ENCODE data around the gene NUPR1.
A peak's percentile ranks its signal among the peaks of the same experiment; 100 is the strongest.

The NUPR1 gene

GRCh38 chr16:28497861-28498599 is 40.7 kb downstream of the NUPR1 start:
- Histone ChIP-seq H3K27me3 (ENCODE audit: control insufficient read depth, insufficient read depth, low read length, poor library complexity, severe bottlenecking) (no peaks in the 10 kb centered on the region), H3K4me3 (ENCODE audit: insufficient read depth, low read depth, low read length) (no peak overlapping the region), H3K9me3 (ENCODE audit: control insufficient read depth, low read length) (no peaks in the 10 kb centered on the region), H3K36me3 (ENCODE audit: control insufficient read depth, insufficient read depth, low read length) (no peaks in the 10 kb centered on the region), H3K27ac (ENCODE audit: insufficient read depth, low read depth, low read length, poor library complexity, severe bottlenecking) (no peak overlapping the region), H3K4me1 (ENCODE audit: control insufficient read depth, insufficient read depth, low read length) (no peaks in the 10 kb centered on the region)
- WGBS, 2 experiments: 90% methylated on average over 33 of the region's 33 CpGs

GRCh38 chr16:28497386-28497785 is 41.4 kb downstream of the NUPR1 start:
- H3K27me3 ChIP-seq (ENCODE audit: control insufficient read depth, insufficient read depth, low read length, poor library complexity, severe bottlenecking): no peaks in the 10 kb centered on the region
- H3K4me3 ChIP-seq (ENCODE audit: insufficient read depth, low read depth, low read length): no peak overlapping the region
- WGBS, 2 experiments: 92 to 94% methylated on average over 9 of the region's 9 CpGs
- H3K4me1 ChIP-seq (ENCODE audit: control insufficient read depth, insufficient read depth, low read length): no peaks in the 10 kb centered on the region
- no peaks in the 10 kb centered on the region for H3K36me3 ChIP-seq (ENCODE audit: control insufficient read depth, insufficient read depth, low read length)
- no peak overlapping the region for H3K27ac ChIP-seq (ENCODE audit: insufficient read depth, low read depth, low read length, poor library complexity, severe bottlenecking)
- H3K9me3 ChIP-seq (ENCODE audit: control insufficient read depth, low read length): no peaks in the 10 kb centered on the region

- no peaks in the 10 kb centered on the region for H3K4me1 ChIP-seq (ENCODE audit: control insufficient read depth, insufficient read depth, low read length)
- no peaks in the 10 kb centered on the region for H3K27me3 ChIP-seq (ENCODE audit: control insufficient read depth, insufficient read depth, low read length, poor library complexity, severe bottlenecking)
- no peak overlapping the region for H3K27ac ChIP-seq (ENCODE audit: insufficient read depth, low read depth, low read length, poor library complexity, severe bottlenecking)
- no peaks in the 10 kb centered on the region for H3K36me3 ChIP-seq (ENCODE audit: control insufficient read depth, insufficient read depth, low read length)
- H3K4me3 ChIP-seq (ENCODE audit: insufficient read depth, low read depth, low read length): no peak overlapping the region
- 87 to 88% methylated on average over 19 of the region's 19 CpGs for WGBS, 2 experiments
- no peaks in the 10 kb centered on the region for H3K9me3 ChIP-seq (ENCODE audit: control insufficient read depth, low read length)
These were observed 41.9 kb downstream of the NUPR1 start for GRCh38 chr16:28496844-28497243.

GRCh38 chr16:28495795-28496749 is 42.7 kb downstream of the NUPR1 start:
- H3K4me3 ChIP-seq (ENCODE audit: insufficient read depth, low read depth, low read length): no peak overlapping the region
- H3K4me1 ChIP-seq (ENCODE audit: control insufficient read depth, insufficient read depth, low read length): no peaks in the 10 kb centered on the region
- no peaks in the 10 kb centered on the region for H3K36me3 ChIP-seq (ENCODE audit: control insufficient read depth, insufficient read depth, low read length)
- 85 to 88% methylated on average over 20 of the region's 20 CpGs for WGBS, 2 experiments
- H3K27ac ChIP-seq (ENCODE audit: insufficient read depth, low read depth, low read length, poor library complexity, severe bottlenecking): no peak overlapping the region
- no peaks in the 10 kb centered on the region for H3K9me3 ChIP-seq (ENCODE audit: control insufficient read depth, low read length)
- H3K27me3 ChIP-seq (ENCODE audit: control insufficient read depth, insufficient read depth, low read length, poor library complexity, severe bottlenecking): no peaks in the 10 kb centered on the region

GRCh38 chr16:28495098-28495793 is 43.5 kb downstream of the NUPR1 start:
- Histone ChIP-seq H3K4me1 (ENCODE audit: control insufficient read depth, insufficient read depth, low read length) (no peaks in the 10 kb centered on the region), H3K9me3 (ENCODE audit: control insufficient read depth, low read length) (no peaks in the 10 kb centered on the region), H3K27ac (ENCODE audit: insufficient read depth, low read depth, low read length, poor library complexity, severe bottlenecking) (no peak overlapping the region), H3K36me3 (ENCODE audit: control insufficient read depth, insufficient read depth, low read length) (no peaks in the 10 kb centered on the region), H3K4me3 (ENCODE audit: insufficient read depth, low read depth, low read length) (no peak overlapping the region), H3K27me3 (ENCODE audit: control insufficient read depth, insufficient read depth, low read length, poor library complexity, severe bottlenecking) (no peaks in the 10 kb centered on the region)
- WGBS, 2 experiments: 87 to 89% methylated on average over 13 of the region's 13 CpGs

GRCh38 chr16:28494121-28494851 is 44.5 kb downstream of the NUPR1 start, which contains the start of gene APOBR:
Gene APOBR (plus strand): TSS chr16:28494643. CDS start chr16:28494682, 39 bp downstream.
- H3K4me3 ChIP-seq (ENCODE audit: insufficient read depth, low read depth, low read length): no peak within 1 kb of the TSS
- H3K4me1 ChIP-seq (ENCODE audit: control insufficient read depth, insufficient read depth, low read length): no peaks in the 10 kb centered on the region
- H3K27me3 ChIP-seq (ENCODE audit: control insufficient read depth, insufficient read depth, low read length, poor library complexity, severe bottlenecking): no peaks in the 10 kb centered on the region
- no peaks in the 10 kb centered on the region for H3K36me3 ChIP-seq (ENCODE audit: control insufficient read depth, insufficient read depth, low read length)
- no peak within 1 kb of the TSS for H3K27ac ChIP-seq (ENCODE audit: insufficient read depth, low read depth, low read length, poor library complexity, severe bottlenecking)
- H3K9me3 ChIP-seq (ENCODE audit: control insufficient read depth, low read length): no peaks in the 10 kb centered on the region
- WGBS, 2 experiments: 86 to 87% methylated on average over 12 of the region's 12 CpGs

GRCh38 chr16:28492511-28492910 is 46.3 kb downstream of the NUPR1 start:
- Histone ChIP-seq H3K27me3 (ENCODE audit: control insufficient read depth, insufficient read depth, low read length, poor library complexity, severe bottlenecking) (no peaks in the 10 kb centered on the region), H3K9me3 (ENCODE audit: control insufficient read depth, low read length) (no peaks in the 10 kb centered on the region), H3K36me3 (ENCODE audit: control insufficient read depth, insufficient read depth, low read length) (no peaks in the 10 kb centered on the region), H3K4me1 (ENCODE audit: control insufficient read depth, insufficient read depth, low read length) (no peaks in the 10 kb centered on the region), H3K27ac (ENCODE audit: insufficient read depth, low read depth, low read length, poor library complexity, severe bottlenecking) (no peak overlapping the region), H3K4me3 (ENCODE audit: insufficient read depth, low read depth, low read length) (peak overlapping the region; percentile 84)
- WGBS, 2 experiments: 67 to 69% methylated on average over 4 of the region's 4 CpGs

- H3K4me3 ChIP-seq (ENCODE audit: insufficient read depth, low read depth, low read length): peak within 1 kb of the TSS; percentile 84
- WGBS, 2 experiments: 0 to 1% methylated on average over 21 of the region's 21 CpGs
- no peaks in the 10 kb centered on the region for H3K9me3 ChIP-seq (ENCODE audit: control insufficient read depth, low read length)
- no peaks in the 10 kb centered on the region for H3K36me3 ChIP-seq (ENCODE audit: control insufficient read depth, insufficient read depth, low read length)
- H3K27ac ChIP-seq (ENCODE audit: insufficient read depth, low read depth, low read length, poor library complexity, severe bottlenecking): peak within 1 kb of the TSS; percentile 83
- H3K27me3 ChIP-seq (ENCODE audit: control insufficient read depth, insufficient read depth, low read length, poor library complexity, severe bottlenecking): no peaks in the 10 kb centered on the region
- no peaks in the 10 kb centered on the region for H3K4me1 ChIP-seq (ENCODE audit: control insufficient read depth, insufficient read depth, low read length)
These were observed 46.8 kb downstream of the NUPR1 start, which contains the start of gene CLN3 for GRCh38 chr16:28491970-28492474. Gene CLN3 (minus strand): TSS chr16:28492074. CDS start chr16:28491759, 315 bp downstream.

GRCh38 chr16:28491230-28491969 is 47.4 kb downstream of the NUPR1 start:
- no peaks in the 10 kb centered on the region for H3K27me3 ChIP-seq (ENCODE audit: control insufficient read depth, insufficient read depth, low read length, poor library complexity, severe bottlenecking)
- H3K36me3 ChIP-seq (ENCODE audit: control insufficient read depth, insufficient read depth, low read length): no peaks in the 10 kb centered on the region
- peak overlapping the region; percentile 84 for H3K4me3 ChIP-seq (ENCODE audit: insufficient read depth, low read depth, low read length)
- H3K27ac ChIP-seq (ENCODE audit: insufficient read depth, low read depth, low read length, poor library complexity, severe bottlenecking): no peak overlapping the region
- no peaks in the 10 kb centered on the region for H3K9me3 ChIP-seq (ENCODE audit: control insufficient read depth, low read length)
- no peaks in the 10 kb centered on the region for H3K4me1 ChIP-seq (ENCODE audit: control insufficient read depth, insufficient read depth, low read length)
- WGBS, 2 experiments: 1% methylated on average over 42 of the region's 42 CpGs
